ENCODE measurements around the gene DSTN.

The DSTN gene

DNA sequence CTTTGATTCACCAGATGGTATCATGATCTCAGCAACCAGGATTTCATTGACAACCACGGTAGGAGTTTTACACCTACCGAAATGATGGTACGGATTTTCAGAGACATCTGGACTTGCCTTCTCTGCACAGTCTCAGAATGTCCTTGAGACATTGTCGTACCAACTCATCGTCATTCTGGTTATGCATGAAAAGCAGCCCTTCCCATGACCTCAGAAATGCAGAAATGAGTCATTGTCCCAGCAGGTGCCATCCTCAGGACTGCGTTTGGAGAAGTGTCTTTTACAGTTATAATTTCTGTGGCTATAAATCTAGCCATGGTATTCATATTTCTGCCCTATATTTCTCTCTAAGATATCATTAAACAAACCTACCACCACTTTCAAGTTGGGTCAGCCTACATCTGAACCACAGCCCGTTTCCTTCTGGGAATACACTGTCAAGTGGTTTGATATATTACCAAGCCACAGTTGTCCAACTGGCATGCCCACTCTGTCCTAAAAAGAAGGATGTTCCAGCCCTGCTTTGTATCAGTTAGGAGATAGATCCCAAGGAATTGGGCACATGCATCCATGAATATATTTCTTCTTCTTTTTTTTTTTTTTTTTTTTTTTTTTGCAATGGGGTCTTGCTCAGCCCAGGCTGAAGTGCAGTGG, 31.2 kb upstream of the DSTN start:
- no peaks in the 10 kb centered on the region for H3K4me1 ChIP-seq (ENCODE audit: control insufficient read depth in 1 of 2, insufficient read depth in 1 of 2, low read depth in 1 of 2, low read length in 1 of 2)
- no peaks in the 10 kb centered on the region for H3K9me3 ChIP-seq
- H3K27ac ChIP-seq = no peak overlapping the region
- TF ChIP-seq, protein P1, sequence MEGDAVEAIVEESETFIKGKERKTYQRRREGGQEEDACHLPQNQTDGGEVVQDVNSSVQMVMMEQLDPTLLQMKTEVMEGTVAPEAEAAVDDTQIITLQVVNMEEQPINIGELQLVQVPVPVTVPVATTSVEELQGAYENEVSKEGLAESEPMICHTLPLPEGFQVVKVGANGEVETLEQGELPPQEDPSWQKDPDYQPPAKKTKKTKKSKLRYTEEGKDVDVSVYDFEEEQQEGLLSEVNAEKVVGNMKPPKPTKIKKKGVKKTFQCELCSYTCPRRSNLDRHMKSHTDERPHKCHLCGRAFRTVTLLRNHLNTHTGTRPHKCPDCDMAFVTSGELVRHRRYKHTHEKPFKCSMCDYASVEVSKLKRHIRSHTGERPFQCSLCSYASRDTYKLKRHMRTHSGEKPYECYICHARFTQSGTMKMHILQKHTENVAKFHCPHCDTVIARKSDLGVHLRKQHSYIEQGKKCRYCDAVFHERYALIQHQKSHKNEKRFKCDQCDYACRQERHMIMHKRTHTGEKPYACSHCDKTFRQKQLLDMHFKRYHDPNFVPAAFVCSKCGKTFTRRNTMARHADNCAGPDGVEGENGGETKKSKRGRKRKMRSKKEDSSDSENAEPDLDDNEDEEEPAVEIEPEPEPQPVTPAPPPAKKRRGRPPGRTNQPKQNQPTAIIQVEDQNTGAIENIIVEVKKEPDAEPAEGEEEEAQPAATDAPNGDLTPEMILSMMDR (IDR thresholded peaks at IDR 0.05) = no peak
- H3K27me3 ChIP-seq = peaks cover 5% of the 10 kb centered on the region
- H3K4me3 ChIP-seq (ENCODE audit: low read depth in 1 of 2, low read length in 1 of 2) = no peak overlapping the region
- H3K36me3 ChIP-seq = no peaks in the 10 kb centered on the region

DNA sequence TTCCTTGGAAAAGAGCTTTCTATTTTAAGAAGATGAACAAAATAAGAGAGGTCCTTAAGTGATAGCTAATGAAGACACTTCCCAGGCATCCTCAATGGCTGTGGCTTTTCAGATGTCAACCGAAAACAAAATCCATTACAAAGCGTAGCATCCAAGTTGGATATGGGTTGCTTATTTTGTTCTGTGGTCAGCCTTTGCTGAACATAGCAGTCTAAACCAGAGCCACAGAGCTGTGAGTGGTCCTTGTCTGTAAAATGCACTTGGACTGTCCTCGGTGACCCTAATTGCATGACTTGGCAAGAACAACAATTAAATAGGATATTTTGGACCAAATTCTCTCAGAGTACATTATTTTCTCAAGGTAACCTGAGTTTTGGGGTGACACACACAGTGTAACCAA, 28.3 kb upstream of the DSTN start:
- no peaks in the 10 kb centered on the region for H3K36me3 ChIP-seq
- H3K27me3 ChIP-seq = peaks cover 20% of the 10 kb centered on the region
- no peak overlapping the region for H3K27ac ChIP-seq
- H3K4me1 ChIP-seq (ENCODE audit: control insufficient read depth in 1 of 2, insufficient read depth in 1 of 2, low read depth in 1 of 2, low read length in 1 of 2) = no peaks in the 10 kb centered on the region
- TF ChIP-seq, protein P1 (IDR thresholded peaks at IDR 0.05) = no peak
- no peaks in the 10 kb centered on the region for H3K9me3 ChIP-seq
- H3K4me3 ChIP-seq (ENCODE audit: low read depth in 1 of 2, low read length in 1 of 2) = no peak overlapping the region

DNA sequence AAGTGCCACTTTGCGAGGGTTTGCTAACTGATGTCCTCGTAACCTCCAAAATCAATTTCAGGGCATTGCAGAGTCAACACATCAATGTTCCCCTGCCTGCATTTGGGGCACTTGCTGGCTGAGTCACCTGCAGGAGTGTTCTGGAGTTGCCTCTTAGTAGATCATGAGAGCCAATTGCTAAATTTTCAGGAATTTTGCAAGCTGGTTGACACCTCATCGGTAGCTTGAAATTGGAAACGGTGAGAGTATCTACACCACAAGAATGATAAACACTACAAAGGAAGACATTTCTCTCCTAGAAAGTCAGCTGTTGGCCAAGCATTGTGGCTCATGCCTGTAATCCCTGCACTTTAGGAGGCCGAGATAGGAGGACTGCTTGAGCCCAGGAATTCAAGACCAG, 27.9 kb upstream of the DSTN start:
- TF ChIP-seq, protein P1 (IDR thresholded peaks at IDR 0.05) = no peak
- H3K36me3 ChIP-seq = no peaks in the 10 kb centered on the region
- H3K27ac ChIP-seq = no peak overlapping the region
- no peaks in the 10 kb centered on the region for H3K4me1 ChIP-seq (ENCODE audit: control insufficient read depth in 1 of 2, insufficient read depth in 1 of 2, low read depth in 1 of 2, low read length in 1 of 2)
- peaks cover 20% of the 10 kb centered on the region for H3K27me3 ChIP-seq
- no peak overlapping the region for H3K4me3 ChIP-seq (ENCODE audit: low read depth in 1 of 2, low read length in 1 of 2)
- H3K9me3 ChIP-seq = no peaks in the 10 kb centered on the region

DNA sequence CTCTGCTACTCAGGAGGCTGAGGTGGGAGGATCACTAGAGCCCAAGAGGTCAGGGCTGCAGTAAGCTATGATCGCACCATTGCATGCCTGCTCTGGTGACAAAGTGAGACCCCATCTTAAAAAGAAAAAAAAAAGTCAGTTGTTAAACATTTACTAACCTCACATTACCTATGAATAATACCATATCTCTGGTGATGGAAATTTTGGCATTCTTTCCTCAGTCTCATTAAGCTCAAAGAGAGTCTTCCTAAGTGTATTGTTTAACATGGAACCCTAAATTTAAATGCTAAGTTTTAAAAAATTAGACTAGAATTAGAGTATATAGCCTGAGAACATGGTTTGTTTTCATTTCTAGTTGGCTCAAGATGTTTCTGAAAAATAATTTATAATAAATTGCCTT, 27.4 kb upstream of the DSTN start:
- Histone ChIP-seq H3K27me3 (peaks cover 20% of the 10 kb centered on the region), H3K4me1 (ENCODE audit: control insufficient read depth in 1 of 2, insufficient read depth in 1 of 2, low read depth in 1 of 2, low read length in 1 of 2) (no peaks in the 10 kb centered on the region), H3K4me3 (ENCODE audit: low read depth in 1 of 2, low read length in 1 of 2) (no peak overlapping the region), H3K27ac (no peak overlapping the region), H3K9me3 (no peaks in the 10 kb centered on the region), H3K36me3 (no peaks in the 10 kb centered on the region)
- TF ChIP-seq, protein P1 (IDR thresholded peaks at IDR 0.05) = no peak

DNA sequence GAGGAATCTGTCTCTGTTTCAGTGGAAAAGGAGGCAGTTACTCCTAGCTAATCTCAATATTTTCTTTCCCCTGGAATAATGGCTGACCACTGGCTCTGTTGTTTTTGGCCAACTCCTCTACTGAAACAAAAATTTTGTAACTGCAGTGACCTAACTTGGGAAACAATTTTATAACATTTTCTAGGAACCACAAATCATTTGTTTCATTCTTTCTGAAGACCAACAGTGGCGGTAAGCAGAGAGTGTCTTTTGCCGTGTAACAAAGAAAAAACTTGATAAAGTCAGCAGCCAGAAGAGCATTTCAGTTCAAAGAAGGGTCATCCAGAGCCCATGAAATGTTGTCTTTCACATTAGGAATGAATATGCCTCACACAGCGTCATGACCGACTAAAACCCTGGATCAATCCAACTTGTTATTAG, 26.9 kb upstream of the DSTN start:
- Histone ChIP-seq H3K36me3 (no peaks in the 10 kb centered on the region), H3K4me3 (ENCODE audit: low read depth in 1 of 2, low read length in 1 of 2) (no peak overlapping the region), H3K4me1 (ENCODE audit: control insufficient read depth in 1 of 2, insufficient read depth in 1 of 2, low read depth in 1 of 2, low read length in 1 of 2) (no peaks in the 10 kb centered on the region), H3K9me3 (no peaks in the 10 kb centered on the region), H3K27me3 (peaks cover 20% of the 10 kb centered on the region), H3K27ac (no peak overlapping the region)
- TF ChIP-seq, protein P1 (IDR thresholded peaks at IDR 0.05) = no peak
